Stimulated activated CD4-positive, alpha-beta T cell treated with anti-CD3 and anti-CD28 coated beads, Interleukin-1b, Interleukin-23, amount 100 ng/mL, for 48 hours (primary cell): ENCODE data around the gene ZBTB46.
A peak's percentile ranks its signal among the peaks of the same experiment; 100 is the strongest.

Experiments
- DNase-seq: peaks from one replicate; pipeline ENCODE4 v3.0.0-alpha.2; 2020

The ZBTB46 gene

GRCh38 chr20:63765082-63765873 is 65.8 kb downstream of the ZBTB46 start:
- no peak for DNase-seq

- DNase-seq: no peak
Measured at GRCh38 chr20:63759377-63759901, 71.6 kb downstream of the ZBTB46 start.

GRCh38 chr20:63758152-63758551 is 72.9 kb downstream of the ZBTB46 start:
- no peak for DNase-seq

- DNase-seq: no peak
Measured at GRCh38 chr20:63756648-63756991, 74.4 kb downstream of the ZBTB46 start.

- no peak for DNase-seq
Measured at GRCh38 chr20:63755933-63756647, 75.0 kb downstream of the ZBTB46 start.

GRCh38 chr20:63754008-63754407 is 77.1 kb downstream of the ZBTB46 start:
- no peak for DNase-seq

- no peak for DNase-seq
Measured at GRCh38 chr20:63753381-63753780, 77.7 kb downstream of the ZBTB46 start.

GRCh38 chr20:63752411-63753101 is 78.5 kb downstream of the ZBTB46 start:
- DNase-seq: no peak

GRCh38 chr20:63751471-63752271 is 79.4 kb downstream of the ZBTB46 start:
- DNase-seq: peak; percentile 30

- peak; percentile 54 for DNase-seq
Measured at GRCh38 chr20:63750807-63751470, 80.1 kb downstream of the ZBTB46 start.

GRCh38 chr20:63749597-63750508 is 81.2 kb downstream of the ZBTB46 start:
- DNase-seq: no peak

- no peak for DNase-seq
Measured at GRCh38 chr20:63748934-63749270, 82.2 kb downstream of the ZBTB46 start.

- DNase-seq: no peak
Measured at GRCh38 chr20:63748070-63748933, 82.8 kb downstream of the ZBTB46 start.

- DNase-seq: no peak
Measured at GRCh38 chr20:63747622-63748069, 83.4 kb downstream of the ZBTB46 start.

GRCh38 chr20:63746751-63747315 is 84.2 kb downstream of the ZBTB46 start:
- no peak for DNase-seq

GRCh38 chr20:63745961-63746731 is 84.9 kb downstream of the ZBTB46 start:
- no peak for DNase-seq

- DNase-seq: no peak
Measured at GRCh38 chr20:63745424-63745805, 85.6 kb downstream of the ZBTB46 start.

- DNase-seq: no peak
Measured at GRCh38 chr20:63744574-63745423, 86.3 kb downstream of the ZBTB46 start.
